ENCODE data around the gene THEMIS. TPM values are rescaled to one million over a fixed set of nuclear protein-coding genes. Genes with fewer than 3 reads are reported as not detected.
A peak's percentile ranks its signal among the peaks of the same experiment; 100 is the strongest.

THEMIS gene
- total RNA-seq, 4 donors from 2014 or later = 3.8 to 9.1 (median 6.0) TPM

GRCh38 chr6:127914240-127914639 lies 13.4 kb upstream of the THEMIS start:
- no peaks in the 10 kb centered on the region for H3K36me3 ChIP-seq
- H3K27ac ChIP-seq = no peak overlapping the region
- H3K9me3 ChIP-seq = no peaks in the 10 kb centered on the region
- H3K4me1 ChIP-seq = no peaks in the 10 kb centered on the region
- H3K4me3 ChIP-seq = no peak overlapping the region
- TF ChIP-seq POLR2A (IDR thresholded peaks at IDR 0.05) = no peak
- TF ChIP-seq, protein P1, sequence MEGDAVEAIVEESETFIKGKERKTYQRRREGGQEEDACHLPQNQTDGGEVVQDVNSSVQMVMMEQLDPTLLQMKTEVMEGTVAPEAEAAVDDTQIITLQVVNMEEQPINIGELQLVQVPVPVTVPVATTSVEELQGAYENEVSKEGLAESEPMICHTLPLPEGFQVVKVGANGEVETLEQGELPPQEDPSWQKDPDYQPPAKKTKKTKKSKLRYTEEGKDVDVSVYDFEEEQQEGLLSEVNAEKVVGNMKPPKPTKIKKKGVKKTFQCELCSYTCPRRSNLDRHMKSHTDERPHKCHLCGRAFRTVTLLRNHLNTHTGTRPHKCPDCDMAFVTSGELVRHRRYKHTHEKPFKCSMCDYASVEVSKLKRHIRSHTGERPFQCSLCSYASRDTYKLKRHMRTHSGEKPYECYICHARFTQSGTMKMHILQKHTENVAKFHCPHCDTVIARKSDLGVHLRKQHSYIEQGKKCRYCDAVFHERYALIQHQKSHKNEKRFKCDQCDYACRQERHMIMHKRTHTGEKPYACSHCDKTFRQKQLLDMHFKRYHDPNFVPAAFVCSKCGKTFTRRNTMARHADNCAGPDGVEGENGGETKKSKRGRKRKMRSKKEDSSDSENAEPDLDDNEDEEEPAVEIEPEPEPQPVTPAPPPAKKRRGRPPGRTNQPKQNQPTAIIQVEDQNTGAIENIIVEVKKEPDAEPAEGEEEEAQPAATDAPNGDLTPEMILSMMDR (IDR thresholded peaks at IDR 0.05) = no peak
- DNase-seq = no peak
- H3K27me3 ChIP-seq = no peaks in the 10 kb centered on the region

DNA sequence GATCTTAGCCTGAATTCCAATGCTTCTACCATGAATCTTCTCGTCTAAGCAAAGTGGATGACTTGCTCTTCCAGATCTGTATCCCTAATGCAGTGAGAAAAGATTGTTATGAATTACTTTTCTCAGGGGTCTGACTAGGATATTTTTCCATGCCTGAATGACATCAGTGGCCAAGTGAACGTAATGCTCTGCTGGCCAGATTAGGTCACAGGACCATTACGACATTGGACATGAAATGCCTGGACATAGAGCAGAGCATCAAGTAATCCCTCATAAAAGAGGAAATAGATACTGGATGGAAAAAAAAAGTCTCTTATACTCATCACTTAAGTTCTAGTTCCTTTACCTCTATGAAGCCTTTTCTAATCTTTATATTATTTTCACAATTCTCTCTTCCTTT lies 12.1 kb upstream of the THEMIS start:
- Histone ChIP-seq H3K27ac (no peak overlapping the region), H3K9me3 (no peaks in the 10 kb centered on the region), H3K4me3 (no peak overlapping the region), H3K4me1 (no peaks in the 10 kb centered on the region), H3K36me3 (no peaks in the 10 kb centered on the region), H3K27me3 (no peaks in the 10 kb centered on the region)
- DNase-seq = no peak
- no peak for TF ChIP-seq POLR2A (IDR thresholded peaks at IDR 0.05)
- TF ChIP-seq, protein P1 (IDR thresholded peaks at IDR 0.05) = no peak

GRCh38 chr6:127907960-127908640 lies 7.2 kb upstream of the THEMIS start:
- TF ChIP-seq, protein P1 (IDR thresholded peaks at IDR 0.05) = no peak
- no peak for TF ChIP-seq POLR2A (IDR thresholded peaks at IDR 0.05)
- DNase-seq = no peak
- peak overlapping the region in 1 of 4 donors; percentile 15 for H3K4me3 ChIP-seq
- H3K36me3 ChIP-seq = no peaks in the 10 kb centered on the region
- H3K4me1 ChIP-seq = no peaks in the 10 kb centered on the region
- no peaks in the 10 kb centered on the region for H3K27me3 ChIP-seq
- H3K9me3 ChIP-seq = no peaks in the 10 kb centered on the region
- peak overlapping the region in 2 of 4 donors; percentile 3 to 15 for H3K27ac ChIP-seq

DNA sequence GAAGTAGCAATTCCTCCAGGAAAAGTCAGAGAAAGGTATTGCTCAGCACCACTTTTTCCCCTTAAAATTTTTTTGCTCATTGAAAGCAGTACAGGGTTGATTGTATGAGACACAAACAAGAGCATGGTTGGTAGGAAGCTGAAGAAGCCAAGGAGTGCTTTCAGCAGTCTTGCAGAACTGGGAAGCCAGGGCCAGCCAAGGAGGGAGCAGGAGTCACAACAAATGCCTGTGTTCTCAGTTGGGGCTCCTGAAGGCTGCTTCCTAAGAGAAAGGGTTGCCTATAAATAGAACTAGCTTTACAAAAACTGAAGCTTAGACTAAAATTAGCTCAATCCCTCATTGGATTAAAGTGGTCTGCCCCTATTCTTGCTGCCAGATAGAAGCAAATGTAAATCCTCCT lies 3.3 kb upstream of the THEMIS start:
- no peak for DNase-seq
- Histone ChIP-seq H3K27ac (no peak overlapping the region), H3K27me3 (no peaks in the 10 kb centered on the region), H3K36me3 (no peaks in the 10 kb centered on the region), H3K4me3 (no peak overlapping the region), H3K4me1 (no peaks in the 10 kb centered on the region), H3K9me3 (no peaks in the 10 kb centered on the region)
- no peak for TF ChIP-seq POLR2A (IDR thresholded peaks at IDR 0.05)
- TF ChIP-seq, protein P1 (IDR thresholded peaks at IDR 0.05) = no peak

- H3K27ac ChIP-seq = no peak overlapping the region
- no peaks in the 10 kb centered on the region for H3K36me3 ChIP-seq
- no peak for TF ChIP-seq POLR2A (IDR thresholded peaks at IDR 0.05)
- TF ChIP-seq, protein P1 (IDR thresholded peaks at IDR 0.05) = no peak
- no peaks in the 10 kb centered on the region for H3K4me1 ChIP-seq
- no peaks in the 10 kb centered on the region for H3K27me3 ChIP-seq
- no peaks in the 10 kb centered on the region for H3K9me3 ChIP-seq
- H3K4me3 ChIP-seq = no peak overlapping the region
- DNase-seq = no peak
Observed at GRCh38 chr6:127902933-127903332, 2.1 kb upstream of the THEMIS start.

All from Peyer's patch (tissue), 4 donors.